NCI-H226 (cell line): ENCODE data around the gene ABCB6.

Experiments
- DNase-seq: peaks from one replicate; pipeline ENCODE4 v3.0.0-alpha.2; 2015

The ABCB6 gene

GRCh38 chr2:219165058-219165911 lies 53.5 kb downstream of the ABCB6 start:
- no peak for DNase-seq

GRCh38 chr2:219163156-219163555 lies 55.6 kb downstream of the ABCB6 start:
- DNase-seq, result no peak

- DNase-seq, result no peak
Measured at GRCh38 chr2:219161097-219161496, 57.7 kb downstream of the ABCB6 start.

GRCh38 chr2:219160186-219161017 lies 58.4 kb downstream of the ABCB6 start, which contains the start of gene NHEJ1:
NHEJ1 (minus strand) TSS chr2:219160815; CDS start chr2:219158362, 2,453 bp downstream.
- DNase-seq, result peak; percentile 76
